Measurements from ENCODE around the gene TFPI.

The TFPI gene

DNA sequence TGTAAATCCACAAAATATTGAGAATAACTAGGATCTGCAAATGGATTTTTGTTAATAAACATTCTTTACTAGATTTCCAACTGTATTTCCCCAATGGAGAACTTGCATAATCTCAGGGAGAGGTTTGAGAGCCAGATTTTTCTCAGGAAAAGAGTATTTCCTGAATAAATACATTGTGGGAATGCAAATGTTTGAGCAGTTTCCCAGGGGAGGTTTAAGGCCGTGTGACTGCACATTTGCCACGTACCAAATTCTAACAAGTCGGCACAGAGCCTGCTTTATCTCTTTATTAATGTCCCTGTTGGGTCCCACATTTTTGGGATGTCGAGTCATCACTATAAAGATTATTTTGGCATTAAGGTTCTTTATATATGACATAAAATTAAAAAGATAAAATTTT, 27.0 kb downstream of the TFPI start:
- H3K4me3 ChIP-seq (ENCODE audit: insufficient read depth, low read length, poor library complexity, severe bottlenecking) = no peak overlapping the region
- H3K27me3 ChIP-seq (ENCODE audit: low read length) = no peaks in the 10 kb centered on the region
- no peaks in the 10 kb centered on the region for H3K9me2 ChIP-seq (replicated peaks; ENCODE audit: insufficient read depth, low read length)
- H3K36me3 ChIP-seq (ENCODE audit: low read length) = no peaks in the 10 kb centered on the region
- H3F3A ChIP-seq (ENCODE audit: insufficient read depth) = no peaks in the 10 kb centered on the region
- H3K79me2 ChIP-seq (ENCODE audit: insufficient read depth, low read length) = no peaks in the 10 kb centered on the region
- no peak overlapping the region for H2AFZ ChIP-seq (ENCODE audit: low read depth, low read length, severe bottlenecking)
- H3K9me3 ChIP-seq (ENCODE audit: insufficient read depth, low read length) = no peaks in the 10 kb centered on the region
- H3K27ac ChIP-seq (ENCODE audit: low read depth, low read length) = no peak overlapping the region
- TF ChIP-seq, protein P1, sequence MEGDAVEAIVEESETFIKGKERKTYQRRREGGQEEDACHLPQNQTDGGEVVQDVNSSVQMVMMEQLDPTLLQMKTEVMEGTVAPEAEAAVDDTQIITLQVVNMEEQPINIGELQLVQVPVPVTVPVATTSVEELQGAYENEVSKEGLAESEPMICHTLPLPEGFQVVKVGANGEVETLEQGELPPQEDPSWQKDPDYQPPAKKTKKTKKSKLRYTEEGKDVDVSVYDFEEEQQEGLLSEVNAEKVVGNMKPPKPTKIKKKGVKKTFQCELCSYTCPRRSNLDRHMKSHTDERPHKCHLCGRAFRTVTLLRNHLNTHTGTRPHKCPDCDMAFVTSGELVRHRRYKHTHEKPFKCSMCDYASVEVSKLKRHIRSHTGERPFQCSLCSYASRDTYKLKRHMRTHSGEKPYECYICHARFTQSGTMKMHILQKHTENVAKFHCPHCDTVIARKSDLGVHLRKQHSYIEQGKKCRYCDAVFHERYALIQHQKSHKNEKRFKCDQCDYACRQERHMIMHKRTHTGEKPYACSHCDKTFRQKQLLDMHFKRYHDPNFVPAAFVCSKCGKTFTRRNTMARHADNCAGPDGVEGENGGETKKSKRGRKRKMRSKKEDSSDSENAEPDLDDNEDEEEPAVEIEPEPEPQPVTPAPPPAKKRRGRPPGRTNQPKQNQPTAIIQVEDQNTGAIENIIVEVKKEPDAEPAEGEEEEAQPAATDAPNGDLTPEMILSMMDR (IDR thresholded peaks at IDR 0.05; ENCODE audit: insufficient read depth, low read length, poor library complexity, severe bottlenecking) = no peak
- TF ChIP-seq EZH2phosphoT487 (conservative IDR thresholded peaks at IDR 0.05; ENCODE audit: low read length) = no peak
- no peak overlapping the region for H3K4me2 ChIP-seq (ENCODE audit: low read depth, low read length, poor library complexity, severe bottlenecking)
- no peak overlapping the region for H3K9ac ChIP-seq (ENCODE audit: low read length)
- no peaks in the 10 kb centered on the region for H4K20me1 ChIP-seq (ENCODE audit: low read depth, low read length)

- no peak overlapping the region for H3K9ac ChIP-seq (ENCODE audit: low read length)
- no peak overlapping the region for H2AFZ ChIP-seq (ENCODE audit: low read depth, low read length, severe bottlenecking)
- H3K4me3 ChIP-seq (ENCODE audit: insufficient read depth, low read length, poor library complexity, severe bottlenecking) = no peak overlapping the region
- H4K20me1 ChIP-seq (ENCODE audit: low read depth, low read length) = no peaks in the 10 kb centered on the region
- no peak overlapping the region for H3K4me2 ChIP-seq (ENCODE audit: low read depth, low read length, poor library complexity, severe bottlenecking)
- no peaks in the 10 kb centered on the region for H3F3A ChIP-seq (ENCODE audit: insufficient read depth)
- H3K36me3 ChIP-seq (ENCODE audit: low read length) = no peaks in the 10 kb centered on the region
- no peaks in the 10 kb centered on the region for H3K79me2 ChIP-seq (ENCODE audit: insufficient read depth, low read length)
- TF ChIP-seq, protein P1 (IDR thresholded peaks at IDR 0.05; ENCODE audit: insufficient read depth, low read length, poor library complexity, severe bottlenecking) = no peak
- no peaks in the 10 kb centered on the region for H3K27me3 ChIP-seq (ENCODE audit: low read length)
- H3K9me2 ChIP-seq (replicated peaks; ENCODE audit: insufficient read depth, low read length) = no peaks in the 10 kb centered on the region
- H3K27ac ChIP-seq (ENCODE audit: low read depth, low read length) = no peak overlapping the region
- no peaks in the 10 kb centered on the region for H3K9me3 ChIP-seq (ENCODE audit: insufficient read depth, low read length)
Observed at GRCh38 chr2:187526792-187527191, 27.4 kb downstream of the TFPI start.

DNA sequence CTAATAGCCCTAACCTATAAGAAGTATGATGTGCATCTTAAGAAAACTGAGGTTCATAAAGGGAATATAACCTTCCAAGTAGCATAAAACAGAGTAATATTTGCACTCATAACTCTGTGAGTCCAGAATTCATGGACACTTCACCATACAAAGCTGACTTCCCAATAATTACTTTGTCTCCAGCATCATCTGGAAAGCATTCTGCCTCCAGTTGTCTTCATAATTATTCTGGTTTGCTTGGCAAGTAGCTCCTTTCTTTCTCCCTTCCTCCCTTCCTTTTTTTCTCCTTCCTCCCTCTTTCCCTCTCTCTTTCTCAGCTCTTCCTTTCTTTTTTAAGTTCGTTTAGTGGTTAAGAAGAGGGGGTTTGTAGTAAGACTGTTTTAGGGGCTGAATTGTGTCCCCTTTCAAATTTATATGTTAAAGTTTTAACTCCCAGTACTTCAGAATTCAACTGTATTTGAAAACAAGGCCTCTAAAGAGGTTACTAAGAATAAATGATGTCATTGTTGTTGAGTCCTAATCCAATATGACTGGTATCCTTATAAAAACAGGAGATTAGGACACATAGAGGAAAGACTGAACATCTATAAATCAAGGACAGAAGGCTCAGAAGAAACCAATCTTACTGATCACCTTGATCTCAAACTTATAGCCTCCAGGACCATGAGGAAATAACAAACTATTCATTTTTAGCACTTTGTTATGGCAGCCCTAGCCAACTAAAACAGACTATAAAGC, 28.9 kb downstream of the TFPI start:
- no peaks in the 10 kb centered on the region for H3K36me3 ChIP-seq (ENCODE audit: low read length)

More for the DNA sequence above, 28.9 kb downstream of the TFPI start:
- Histone ChIP-seq H4K20me1 (ENCODE audit: low read depth, low read length) (no peaks in the 10 kb centered on the region), H3K9me3 (ENCODE audit: insufficient read depth, low read length) (no peaks in the 10 kb centered on the region), H2AFZ (ENCODE audit: low read depth, low read length, severe bottlenecking) (no peak overlapping the region), H3K4me2 (ENCODE audit: low read depth, low read length, poor library complexity, severe bottlenecking) (no peak overlapping the region), H3F3A (ENCODE audit: insufficient read depth) (no peaks in the 10 kb centered on the region), H3K9me2 (replicated peaks; ENCODE audit: insufficient read depth, low read length) (no peaks in the 10 kb centered on the region), H3K27ac (ENCODE audit: low read depth, low read length) (no peak overlapping the region), H3K27me3 (ENCODE audit: low read length) (no peaks in the 10 kb centered on the region), H3K9ac (ENCODE audit: low read length) (no peak overlapping the region), H3K4me3 (ENCODE audit: insufficient read depth, low read length, poor library complexity, severe bottlenecking) (no peak overlapping the region), H3K79me2 (ENCODE audit: insufficient read depth, low read length) (no peaks in the 10 kb centered on the region)
- TF ChIP-seq EZH2phosphoT487 (conservative IDR thresholded peaks at IDR 0.05; ENCODE audit: low read length) = no peak
- TF ChIP-seq, protein P1 (IDR thresholded peaks at IDR 0.05; ENCODE audit: insufficient read depth, low read length, poor library complexity, severe bottlenecking) = no peak

All from SU-DHL-6 (cell line).